NCI-H524 (cell line): ENCODE results near the gene C4orf50.
"Not testable (repeated sequence)": the region's sequence is repeated elsewhere in the genome, so short reads cannot be mapped to it uniquely, and the experiment has no call there.

Source experiments
- DNase-seq, 2 experiments: peaks; one replicate each; lab custom pipeline; 2025; lab: John Stamatoyannopoulos, UW

The C4orf50 gene

DNA sequence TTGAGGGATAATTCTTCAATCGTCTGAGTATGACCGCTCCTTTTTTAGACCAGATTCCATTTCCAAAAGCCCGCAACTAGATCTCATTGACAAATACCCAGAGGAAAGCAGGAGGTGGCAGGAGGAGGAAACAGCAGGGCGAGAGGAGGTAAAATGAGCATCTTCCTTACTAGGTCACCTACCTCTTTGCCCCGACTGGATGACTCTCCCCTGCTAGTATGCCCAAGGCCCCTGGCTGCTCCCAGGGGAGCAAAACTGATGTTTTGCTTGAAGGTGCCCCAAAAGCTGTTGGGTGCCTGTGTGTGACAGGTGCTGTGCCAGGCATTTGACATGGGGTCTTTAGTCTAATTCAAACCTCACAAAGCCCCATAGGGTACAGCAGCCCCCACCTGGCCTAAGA is 48.9 kb downstream of the C4orf50 start:
- no peak for DNase-seq

DNA sequence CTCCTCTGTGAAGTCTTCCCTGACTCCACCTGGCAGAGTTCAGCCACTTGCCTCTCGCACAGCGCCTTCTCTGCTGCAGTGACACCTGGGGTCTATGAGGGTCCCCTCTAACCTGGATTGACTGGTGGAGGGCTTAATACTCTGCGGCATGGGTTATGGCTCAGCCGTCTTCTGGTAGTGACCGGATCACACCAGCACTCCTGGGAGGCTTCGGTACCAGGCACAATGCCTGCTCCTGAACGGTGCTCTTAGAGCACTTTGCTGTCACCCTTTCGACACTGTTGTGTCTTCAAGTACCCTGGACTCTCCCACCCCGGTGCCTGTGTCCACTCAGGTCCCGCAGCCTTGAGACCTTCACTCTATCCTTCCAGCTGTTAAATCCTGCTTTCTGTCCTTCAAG is 50.0 kb downstream of the C4orf50 start:
- DNase-seq, result no peak

DNA sequence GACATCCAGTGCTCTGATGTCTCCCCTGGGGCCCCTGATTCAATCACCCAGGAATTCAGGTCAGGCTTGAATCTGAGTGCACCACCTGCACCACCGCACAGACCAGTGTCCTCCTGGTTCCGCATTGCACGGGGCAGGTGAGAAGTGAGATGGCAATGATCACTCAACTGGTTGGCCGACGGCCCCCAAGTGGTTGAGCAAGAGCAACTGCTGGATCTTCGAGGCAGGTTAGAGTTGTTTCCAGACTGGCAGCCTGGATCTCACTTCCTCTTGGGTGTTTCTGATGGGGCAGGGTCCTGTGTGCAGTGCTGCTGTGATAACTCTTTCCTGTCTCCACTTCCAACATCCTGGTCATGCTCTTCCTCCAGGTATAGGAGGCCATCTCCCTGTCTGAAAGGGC is 50.4 kb downstream of the C4orf50 start:
- no peak for DNase-seq

DNA sequence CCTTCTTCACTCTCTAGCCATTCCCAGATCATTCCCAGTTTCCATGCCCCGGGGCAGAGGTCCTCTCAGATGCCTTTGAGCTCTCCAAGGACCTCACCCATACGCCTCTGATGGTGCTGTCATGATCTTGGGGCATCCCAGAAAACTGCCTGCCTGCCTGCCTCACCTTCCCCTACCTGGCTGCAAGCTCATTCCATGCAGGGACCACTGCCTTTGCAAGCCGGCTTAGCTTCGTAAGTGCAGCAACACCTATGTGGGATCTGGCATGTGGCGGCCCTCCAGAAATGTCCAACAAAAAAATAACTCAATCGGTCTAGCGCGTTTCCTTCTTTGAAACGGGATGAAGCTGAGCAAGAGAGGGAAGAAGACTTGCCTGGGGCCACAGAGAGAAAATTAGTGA is 53.0 kb downstream of the C4orf50 start:
- DNase-seq, result no peak

DNA sequence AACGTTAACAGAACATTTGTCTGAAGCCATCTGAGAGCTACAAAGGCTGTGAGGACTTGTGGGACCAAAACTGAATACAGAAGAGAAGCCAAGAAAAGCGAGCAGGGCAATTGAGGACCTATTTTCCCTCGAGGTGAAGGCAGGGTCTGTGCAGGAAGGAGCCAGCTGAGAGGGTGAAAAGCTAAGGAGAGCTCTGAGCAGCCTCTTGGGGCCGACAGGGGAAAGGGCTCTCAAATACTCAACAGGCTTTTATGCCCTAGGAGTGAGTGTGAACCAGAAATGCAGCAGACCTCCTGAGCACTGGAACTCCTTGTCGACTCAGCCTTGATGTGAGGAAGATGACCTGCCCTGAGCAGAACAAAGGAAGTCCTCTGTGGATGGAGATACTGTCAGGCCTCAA is 54.2 kb downstream of the C4orf50 start:
- DNase-seq, result peak in 1 of 2 experiments; percentile 26

DNA sequence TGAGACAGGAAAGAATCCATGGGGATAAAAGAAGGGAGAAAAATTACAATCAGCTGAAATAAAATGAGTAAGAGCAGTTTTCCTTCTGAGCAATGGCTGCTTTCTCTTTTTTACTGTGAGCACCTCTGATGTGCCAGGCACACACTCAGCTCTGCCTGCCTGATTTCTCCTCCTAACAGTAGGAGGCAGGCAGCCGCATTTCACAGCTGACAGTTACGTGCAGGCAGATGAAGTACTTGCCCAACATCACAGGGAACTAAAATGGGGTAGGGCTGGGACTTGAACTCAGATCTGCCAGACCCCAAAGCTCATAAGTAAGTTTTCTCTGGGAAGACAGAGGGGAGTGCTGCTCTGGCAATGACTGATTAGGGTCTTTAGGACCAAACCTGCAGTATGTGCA is 54.6 kb downstream of the C4orf50 start:
- DNase-seq, result peak in 1 of 2 experiments; percentile 44

DNA sequence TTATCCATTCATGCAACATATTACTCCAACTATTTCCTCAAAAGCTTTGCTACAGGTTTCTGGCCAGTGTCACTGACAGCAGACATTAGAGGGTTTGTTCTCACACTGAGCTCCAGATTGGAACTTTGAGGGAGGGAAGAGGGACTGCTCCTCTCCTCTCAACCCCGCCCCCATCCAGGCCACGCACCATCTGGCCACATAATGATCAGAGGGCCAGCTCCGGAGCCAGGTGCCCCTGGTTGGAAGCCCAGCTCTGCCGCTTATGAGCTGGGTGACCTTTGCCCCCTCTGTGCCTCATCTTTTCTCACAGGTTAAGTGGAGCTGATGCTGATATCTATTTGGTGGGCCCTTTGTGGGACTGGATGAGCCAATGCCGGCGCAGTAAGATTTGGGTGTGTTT is 55.8 kb downstream of the C4orf50 start:
- peak; percentile 65 to 76 for DNase-seq

DNA sequence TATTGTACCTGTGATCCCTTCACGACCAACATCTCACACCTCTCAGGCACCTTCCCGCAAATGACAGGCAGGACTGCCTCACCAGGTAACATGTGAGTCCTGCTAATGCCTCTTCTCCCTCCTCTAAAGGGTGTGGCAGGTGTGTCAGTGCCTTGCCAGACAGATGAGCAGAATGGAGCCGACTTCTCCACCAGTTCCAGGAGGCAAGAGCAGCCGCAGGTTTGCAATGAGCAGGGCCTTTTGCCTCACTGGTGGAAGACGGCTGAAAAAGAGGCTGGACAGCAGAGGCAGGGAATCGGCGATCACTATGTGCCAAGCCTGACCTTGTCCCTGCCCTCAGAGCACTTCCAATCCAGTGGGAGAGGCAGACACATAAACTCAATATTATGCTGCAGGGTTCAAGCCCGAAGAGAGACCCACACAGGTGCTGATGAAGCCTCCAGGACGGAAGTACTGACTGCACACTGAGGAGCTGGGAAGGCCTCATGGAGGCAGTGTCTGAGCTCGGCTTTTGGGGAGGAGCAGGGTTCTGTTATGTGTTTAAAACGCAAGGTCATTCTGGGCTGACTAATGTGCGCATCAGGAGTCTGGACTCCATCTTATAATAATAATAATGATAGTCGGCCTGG is 57.9 kb downstream of the C4orf50 start:
- DNase-seq, result no peak

DNA sequence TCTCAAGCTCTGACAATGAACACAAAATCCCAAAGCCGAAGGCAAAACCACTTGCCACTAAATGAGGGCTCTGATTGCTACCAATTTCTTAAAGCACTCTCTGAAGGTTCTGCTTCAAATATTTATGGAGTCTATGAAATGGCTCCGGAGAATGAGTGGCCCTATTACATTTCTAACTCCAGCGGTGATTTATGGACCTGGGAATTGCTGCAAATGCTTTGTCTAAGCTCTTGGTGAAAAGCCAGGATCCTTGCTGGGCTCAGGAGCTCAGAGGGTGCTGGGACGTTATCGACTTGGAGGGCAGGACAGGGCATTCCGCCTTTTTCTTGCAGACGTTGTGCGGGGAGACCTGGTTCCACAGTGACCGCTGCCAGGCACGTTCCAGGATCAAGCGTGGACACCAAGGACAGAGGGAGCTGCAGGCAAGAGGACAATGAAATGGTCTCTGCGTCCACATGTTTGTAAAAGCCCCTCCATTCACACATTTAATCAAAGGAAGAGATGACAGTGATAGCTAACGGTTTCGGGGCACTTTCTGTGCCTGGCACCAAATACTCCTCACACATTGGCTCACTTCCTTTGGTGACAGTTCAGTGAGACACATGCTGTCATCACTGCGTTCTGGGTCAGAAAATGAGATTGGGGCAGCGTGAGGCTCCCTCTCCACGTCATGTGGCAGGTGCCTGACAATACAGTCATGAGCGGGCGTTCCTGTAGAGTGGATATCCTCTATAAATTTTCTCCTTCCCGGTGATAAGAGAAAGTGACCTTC is 58.8 kb downstream of the C4orf50 start:
- DNase-seq, result no peak

DNA sequence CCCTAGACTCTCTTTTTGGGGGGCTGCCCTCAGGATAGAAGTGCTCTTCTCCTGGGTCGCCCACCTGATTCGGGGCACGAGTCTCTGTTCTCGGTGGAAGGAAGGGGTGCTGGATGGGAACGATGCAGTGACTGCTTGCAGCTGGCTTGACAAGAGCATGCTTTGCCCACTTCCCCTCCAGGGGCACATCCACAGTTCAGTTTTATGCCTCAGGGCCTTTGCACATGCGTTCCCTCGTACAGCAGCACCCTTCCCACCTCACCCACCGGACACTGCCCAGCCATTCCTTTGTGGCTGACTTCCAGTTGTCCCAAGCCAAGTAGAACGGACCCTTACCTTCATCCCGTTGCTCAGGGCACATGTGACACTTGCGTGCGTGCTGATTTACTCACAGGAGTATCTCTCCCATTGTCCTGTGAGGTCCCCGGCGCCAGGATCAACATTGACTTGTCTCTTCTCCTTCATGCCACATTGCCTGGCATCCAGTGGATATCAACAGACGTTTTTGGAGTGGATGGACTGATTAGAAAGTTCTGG is 60.0 kb downstream of the C4orf50 start:
- no peak for DNase-seq

DNA sequence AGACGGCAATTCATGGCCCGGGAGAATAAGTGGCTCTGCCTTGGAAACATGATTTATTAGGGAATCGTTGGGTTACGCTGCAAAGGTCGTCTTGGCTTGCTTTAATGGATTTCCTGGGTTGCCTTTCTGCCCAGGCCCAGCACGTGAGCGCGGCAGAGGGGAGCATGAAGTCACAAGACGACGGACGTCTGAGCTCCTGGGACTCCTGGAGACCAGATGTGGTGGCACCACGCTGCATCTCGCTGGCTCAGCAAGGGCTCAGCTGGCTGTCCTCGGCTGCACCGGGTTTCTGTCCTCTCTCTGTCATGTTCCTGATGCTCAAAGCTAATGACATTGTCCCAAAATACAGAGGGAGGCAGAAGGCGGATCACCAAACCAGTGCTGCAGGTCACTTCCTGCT is 61.2 kb downstream of the C4orf50 start:
- no peak for DNase-seq

DNA sequence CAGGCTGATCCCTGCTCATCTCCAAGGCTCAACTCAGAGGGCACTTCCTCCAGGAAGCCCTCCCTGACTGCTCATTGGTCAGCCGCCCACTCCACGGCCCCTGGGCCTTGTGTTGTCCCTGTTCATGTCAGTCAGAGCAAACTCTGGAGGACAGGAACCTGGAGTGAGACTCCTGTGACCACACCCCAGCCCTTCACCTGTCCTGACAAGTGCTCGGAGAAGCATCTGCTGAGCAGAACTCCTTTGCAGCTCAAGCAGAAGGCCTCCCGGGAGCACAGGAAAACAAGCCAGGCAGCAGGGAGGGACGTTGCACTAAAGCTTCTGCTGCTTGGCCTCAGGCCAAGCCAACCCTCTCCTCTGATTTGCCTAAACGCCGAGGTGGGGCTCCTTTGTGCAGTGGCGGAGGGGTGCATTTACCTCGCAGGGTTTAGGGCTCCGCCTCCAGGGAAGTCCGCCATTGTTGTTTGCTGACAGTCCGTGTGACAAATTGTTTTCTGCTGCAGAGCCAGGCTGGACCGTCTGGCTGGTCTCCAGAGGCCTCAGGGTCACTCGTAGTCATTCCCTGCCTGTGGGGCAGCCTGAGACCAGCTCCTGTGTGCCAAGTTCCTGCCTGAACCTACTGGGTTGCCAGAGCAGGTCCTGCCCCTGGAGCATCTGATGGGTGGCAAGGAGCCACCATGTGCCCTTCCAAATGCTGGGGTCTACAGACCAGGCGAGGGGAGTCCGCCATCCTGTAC is 61.8 kb downstream of the C4orf50 start:
- peak; percentile 72 to 90 for DNase-seq

DNA sequence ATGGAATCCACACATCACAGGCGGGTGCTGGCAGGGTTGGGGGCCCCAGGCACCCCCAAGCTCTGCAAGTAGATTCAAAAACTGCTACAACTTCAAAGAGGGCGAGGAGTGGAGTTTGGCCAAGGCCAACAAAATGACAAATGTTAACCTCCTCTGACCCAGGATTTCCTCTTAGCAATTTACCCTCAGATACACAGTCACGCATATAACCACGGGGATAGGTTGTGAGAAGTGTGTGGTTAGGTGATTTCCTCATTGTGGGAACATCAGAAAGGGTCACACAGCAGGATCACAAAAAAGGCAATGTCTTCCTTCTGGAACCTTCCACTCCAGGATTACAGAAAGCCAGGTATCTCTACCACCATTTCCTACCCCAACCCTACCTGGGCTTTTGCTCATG is 62.4 kb downstream of the C4orf50 start:
- DNase-seq, result no peak

DNA sequence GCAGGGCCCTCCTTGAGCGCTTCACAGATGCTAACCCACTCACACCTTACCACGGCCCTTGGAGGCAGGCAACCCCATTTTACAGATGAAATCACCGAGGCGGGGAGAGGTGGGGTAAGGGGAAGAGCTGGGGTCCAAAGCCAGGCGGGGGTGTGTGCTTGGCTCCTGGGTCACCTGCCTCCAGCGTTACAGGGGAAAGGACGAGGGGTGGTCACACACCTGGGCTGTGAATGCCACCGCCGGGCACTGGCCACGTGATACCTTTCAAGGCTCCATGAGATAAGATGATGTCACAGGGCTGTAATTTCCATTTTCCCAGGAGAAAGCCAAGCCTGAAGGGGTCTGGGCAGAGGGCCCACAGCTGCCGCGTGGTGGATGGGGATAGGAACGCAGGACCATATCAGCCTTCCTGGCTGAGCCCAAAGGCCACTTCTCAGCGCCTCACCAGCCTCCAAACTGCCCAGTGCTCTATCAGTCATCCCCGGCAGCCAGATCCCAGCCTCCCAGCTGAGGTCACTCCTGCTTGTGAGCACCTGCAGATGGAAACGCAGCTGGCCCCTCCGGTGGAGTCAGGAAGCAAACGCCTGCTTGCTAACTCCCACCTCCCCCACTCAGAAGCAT is 62.9 kb downstream of the C4orf50 start:
- peak; percentile 35 to 79 for DNase-seq

DNA sequence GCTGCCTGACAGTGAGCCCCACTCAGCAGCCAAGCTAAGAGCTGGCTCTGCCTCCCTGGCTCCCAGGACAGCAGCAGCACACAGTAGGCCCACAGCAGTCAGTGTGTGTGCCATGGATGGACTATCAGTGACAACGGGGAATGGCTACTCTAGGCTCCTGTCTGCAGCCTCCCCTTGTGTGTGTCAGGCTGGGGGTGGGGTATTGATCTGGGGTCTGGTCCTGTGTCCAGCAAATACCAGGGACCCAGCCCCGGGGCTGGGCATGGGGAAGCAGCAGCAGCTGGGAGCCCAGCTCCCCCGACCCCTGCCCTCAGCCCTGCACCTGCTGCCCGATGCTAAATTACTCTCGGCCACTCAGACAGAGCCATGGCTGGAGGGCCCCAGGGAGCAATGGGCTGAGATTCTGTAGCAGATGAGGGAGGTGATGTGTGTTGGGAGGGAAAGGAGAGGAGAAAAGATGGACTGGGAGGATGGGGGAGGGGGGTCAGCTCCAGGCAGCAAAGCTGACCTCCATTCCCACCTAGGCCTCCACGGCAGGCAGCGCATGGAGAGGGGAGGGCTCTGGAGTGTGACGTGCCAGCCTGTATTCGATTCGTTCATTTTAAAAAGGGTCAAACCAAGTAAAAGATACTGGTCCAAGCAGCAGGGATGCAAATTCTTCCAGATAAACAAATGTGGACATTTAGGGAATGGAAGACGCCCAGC is 64.0 kb downstream of the C4orf50 start:
- DNase-seq, result no peak

DNA sequence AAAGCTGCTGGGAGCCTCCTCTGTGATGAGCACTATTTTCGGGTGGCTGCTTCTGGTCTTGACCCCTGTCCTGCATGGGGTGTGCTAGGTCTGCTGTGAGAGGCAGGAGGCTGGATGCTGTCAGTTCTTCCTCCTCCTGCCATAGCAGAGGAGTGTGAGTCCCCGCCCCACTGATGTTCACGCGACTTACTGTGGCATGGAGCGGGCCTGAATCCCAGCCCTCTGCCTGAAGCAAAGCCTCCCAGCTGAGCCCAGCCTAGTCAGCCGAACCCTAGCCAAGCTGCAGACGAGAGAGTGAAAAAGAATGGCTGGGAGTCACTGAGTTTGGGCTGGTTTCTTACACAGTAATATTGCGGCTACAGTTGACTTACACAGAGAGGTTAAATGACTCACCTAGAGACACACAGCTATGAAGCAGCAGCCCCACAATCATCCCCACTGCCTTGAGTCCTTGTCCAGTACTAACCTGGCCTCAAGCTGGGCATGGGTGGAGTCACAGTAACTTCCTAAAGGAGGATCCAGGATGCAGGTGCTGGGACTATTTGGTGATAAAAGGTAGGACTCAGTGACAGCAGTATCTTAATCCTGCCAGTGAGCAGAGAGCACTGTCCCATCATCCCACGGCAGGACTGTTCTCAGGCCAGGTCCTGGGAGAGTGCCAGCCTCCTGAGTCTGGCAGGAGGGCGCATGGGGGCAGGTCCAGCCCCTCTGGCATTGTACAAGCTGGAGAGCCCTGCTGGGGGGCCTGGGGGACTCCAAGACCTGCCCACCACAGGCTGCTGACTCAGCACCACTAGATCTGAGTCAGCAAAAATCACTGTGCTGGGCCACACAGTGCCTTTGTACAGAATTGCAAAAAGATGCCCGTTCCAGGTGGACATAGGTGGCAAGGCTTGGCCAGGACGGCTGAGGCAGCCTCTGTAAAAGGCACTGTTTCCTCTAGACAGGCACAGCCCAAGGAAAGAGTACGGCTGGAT is 65.0 kb downstream of the C4orf50 start:
- no peak for DNase-seq

DNA sequence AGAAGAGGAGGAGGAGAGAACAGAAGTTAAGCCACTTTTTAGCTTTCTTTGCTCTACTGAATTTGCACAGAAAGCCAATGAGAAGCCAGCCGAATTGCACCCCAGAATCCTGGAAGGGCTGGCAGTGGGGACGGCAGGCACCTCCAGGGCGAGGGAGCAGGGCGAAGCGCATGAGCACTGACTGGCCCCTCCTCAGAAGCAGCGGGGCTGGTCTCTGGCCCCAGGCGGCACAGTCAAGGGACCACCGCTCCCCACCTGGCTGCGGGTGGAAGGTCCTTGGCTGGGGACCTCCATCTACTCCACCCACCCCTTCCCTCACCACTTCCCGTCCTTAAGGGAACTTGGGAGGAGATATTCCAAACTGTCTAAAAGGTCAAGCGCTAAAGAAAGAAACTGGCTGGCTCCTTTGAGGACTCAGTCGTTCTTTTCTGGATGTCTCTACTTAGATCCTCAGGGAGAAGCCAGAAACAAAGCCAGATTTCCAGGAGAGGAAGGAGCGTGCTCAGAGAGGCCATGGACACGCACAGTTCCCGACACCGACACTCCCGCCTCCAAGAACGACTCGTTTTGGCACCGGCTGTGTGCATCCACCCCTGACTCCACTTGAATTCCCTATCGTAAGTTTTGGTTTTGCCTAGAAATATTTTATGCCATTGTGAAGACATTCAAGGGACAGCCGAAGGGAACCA is 65.8 kb downstream of the C4orf50 start:
- no peak for DNase-seq

DNA sequence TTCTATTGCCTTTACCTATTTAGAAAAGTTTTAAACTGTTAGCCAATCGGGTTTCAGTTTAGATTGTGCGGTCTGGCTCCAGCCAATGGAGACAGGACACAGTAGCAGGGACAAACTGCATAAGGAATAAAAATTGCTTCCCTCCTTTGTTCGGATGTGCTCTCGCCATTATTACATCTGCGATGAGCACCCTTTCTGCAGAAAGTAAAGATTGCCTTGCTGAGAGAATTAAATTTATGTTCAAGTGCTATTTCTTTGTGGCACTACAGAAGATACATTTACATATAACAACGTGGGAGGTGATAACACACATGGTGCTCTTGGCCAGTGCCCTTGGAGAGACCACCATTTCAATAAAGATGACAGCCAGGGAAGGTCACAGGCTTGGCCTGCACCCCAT is 71.6 kb downstream of the C4orf50 start:
- DNase-seq, result not testable (repeated sequence)

DNA sequence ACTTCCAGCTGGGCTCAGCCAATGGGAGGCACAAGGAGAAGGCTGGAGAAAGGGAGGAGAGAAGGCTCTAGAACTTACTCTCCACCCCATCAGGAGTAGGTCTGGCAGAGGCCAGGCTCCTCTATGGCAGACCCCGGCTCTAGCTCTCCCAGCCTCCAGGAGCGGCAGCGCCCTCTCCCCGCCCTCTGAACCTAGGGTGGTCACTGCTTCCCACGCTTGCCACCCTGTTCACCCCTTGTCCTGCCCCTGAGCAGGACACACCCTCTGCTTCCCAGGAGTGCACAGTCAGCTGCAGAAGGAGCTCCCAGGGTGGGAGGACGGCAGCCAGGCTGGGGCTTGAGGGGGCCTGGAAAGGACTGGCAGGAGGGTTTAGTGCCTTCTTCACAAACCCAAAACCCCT is 72.3 kb downstream of the C4orf50 start:
- DNase-seq, result no peak

DNA sequence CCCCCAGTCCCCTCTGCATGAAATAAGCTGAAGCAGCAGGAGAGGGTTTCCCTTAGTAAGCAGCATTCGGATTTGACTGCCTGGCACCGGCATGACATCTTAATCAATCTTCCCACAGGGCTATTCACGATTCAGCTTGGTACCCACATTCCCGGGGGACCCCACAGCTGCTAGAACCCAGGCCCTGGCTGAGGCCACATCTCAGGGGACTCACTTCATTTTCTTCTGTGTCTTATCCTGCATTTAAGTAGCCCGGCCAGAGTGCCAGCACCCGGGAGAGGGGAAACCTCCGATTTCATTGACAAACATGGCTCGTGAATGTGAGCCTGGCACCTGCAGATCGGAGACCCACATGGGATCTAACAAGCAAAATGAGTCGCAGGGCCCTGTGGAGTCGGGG is 73.1 kb downstream of the C4orf50 start:
- DNase-seq, result no peak
